SK-N-DZ (cell line): ENCODE data around the gene KBTBD2.
"Not testable (repeated sequence)": the region's sequence is repeated elsewhere in the genome, so short reads cannot be mapped to it uniquely, and the experiment has no call there.

ENCODE experiments used
- DNase-seq: peaks from one replicate; pipeline ENCODE4 v3.0.0-alpha.2; 2015; ENCODE audit warnings: low spot score

KBTBD2 gene

GRCh38 chr7:32855837-32856775 is 35.5 kb downstream of the KBTBD2 start:
- not testable (repeated sequence) for DNase-seq

GRCh38 chr7:32850654-32851053 is 40.9 kb downstream of the KBTBD2 start:
- not testable (repeated sequence) for DNase-seq

- not testable (repeated sequence) for DNase-seq
Observed at GRCh38 chr7:32848655-32849054, 42.9 kb downstream of the KBTBD2 start.

GRCh38 chr7:32846630-32847225 is 44.8 kb downstream of the KBTBD2 start:
- DNase-seq: peak; percentile 62

- DNase-seq: not testable (repeated sequence)
Observed at GRCh38 chr7:32844748-32845147, 46.8 kb downstream of the KBTBD2 start.

- DNase-seq: not testable (repeated sequence)
Observed at GRCh38 chr7:32843763-32844162, 47.8 kb downstream of the KBTBD2 start.

GRCh38 chr7:32839846-32840245 is 51.7 kb downstream of the KBTBD2 start:
- not testable (repeated sequence) for DNase-seq

- DNase-seq: not testable (repeated sequence)
Observed at GRCh38 chr7:32828996-32829752, 62.4 kb downstream of the KBTBD2 start.
